HEK293 (cell line): ENCODE measurements around the gene NT5M.

Experiments
- CTCF ChIP-seq: fragments of 450-650 bp; formaldehyde crosslinking; IDR thresholded peaks from 2 replicates; pipeline ENCODE4 v1.5.1; 2016; ENCODE audit warnings: missing biosample characterization, missing genetic modification characterization
- HIC1 ChIP-seq: fragments of 450-650 bp; formaldehyde crosslinking; IDR thresholded peaks from 2 replicates; pipeline ENCODE4 v1.5.1; 2016; ENCODE audit warnings: missing biosample characterization, missing genetic modification characterization
- YY1 ChIP-seq: fragments of 450-650 bp; formaldehyde crosslinking; IDR thresholded peaks from 2 replicates; pipeline ENCODE4 v1.5.1; 2018; ENCODE audit warnings: missing biosample characterization, missing genetic modification characterization
- ZBTB8A ChIP-seq: fragments of 450-650 bp; formaldehyde crosslinking; IDR thresholded peaks from 2 replicates; pipeline ENCODE4 v1.5.1; 2016; ENCODE audit warnings: missing biosample characterization, missing genetic modification characterization
- ZFP37 ChIP-seq: fragments of 450-650 bp; formaldehyde crosslinking; IDR thresholded peaks from 2 replicates; pipeline ENCODE4 v1.5.1; 2016; ENCODE audit warnings: missing biosample characterization, missing genetic modification characterization
- ZNF146 ChIP-seq: fragments of 450-650 bp; formaldehyde crosslinking; IDR thresholded peaks from 2 replicates; pipeline ENCODE4 v1.5.1; 2016; ENCODE audit warnings: missing biosample characterization, missing genetic modification characterization
- ZNF501 ChIP-seq: fragments of 450-650 bp; formaldehyde crosslinking; IDR thresholded peaks from 2 replicates; pipeline ENCODE4 v1.5.1; 2016; ENCODE audit warnings: missing biosample characterization, missing genetic modification characterization

GRCh38 chr17:17344507-17345293, 41.5 kb downstream of the NT5M start:
- TF ChIP-seq HIC1 (tag by site-specific recombination) (no peak), ZBTB8A (no peak), YY1 (tag by site-specific recombination) (no peak), ZFP37 (no peak), ZNF146 (tag by site-specific recombination) (no peak), ZNF501 (tag by site-specific recombination) (no peak), CTCF (tag by site-specific recombination) (no peak)
